RWPE2 (cell line): ENCODE results near the gene SLC1A3.
"Not testable (repeated sequence)": the region's sequence is repeated elsewhere in the genome, so short reads cannot be mapped to it uniquely, and the experiment has no call there.

Experiments used
- ATAC-seq: fragments of 200-7000 bp; cut with Tn5 transposase; 3 replicates; pipeline ENCODE4 v1.9.1; 2021; ENCODE audit warnings: low read depth
- DNase-seq: peaks from one replicate; pipeline ENCODE4 v3.0.0-alpha.2; 2020; ENCODE audit warnings: low spot score
- H3K27ac ChIP-seq: fragments of 450-650 bp; 2 replicates; pipeline ENCODE4 v1.5.1; 2017; ENCODE audit warnings: mild to moderate bottlenecking; ENCODE audit not compliant: poor library complexity, severe bottlenecking
- H3K27me3 ChIP-seq: fragments of 250-450 bp; sonication (Bioruptor Pico); 2 replicates; pipeline ENCODE4 v1.5.1; 2021; ENCODE audit warnings: mild to moderate bottlenecking, moderate library complexity; ENCODE audit not compliant: insufficient read depth, poor library complexity, severe bottlenecking
- H3K36me3 ChIP-seq: fragments of 250-450 bp; sonication (Bioruptor Pico); 2 replicates; pipeline ENCODE4 v1.5.1; 2020; ENCODE audit warnings: low read depth, mild to moderate bottlenecking, moderate library complexity
- H3K4me1 ChIP-seq: fragments of 250-450 bp; sonication (Bioruptor Pico); 2 replicates; pipeline ENCODE4 v1.5.1; 2021; ENCODE audit warnings: mild to moderate bottlenecking, moderate library complexity; ENCODE audit not compliant: insufficient read depth, poor library complexity, severe bottlenecking
- H3K4me3 ChIP-seq: fragments of 250-450 bp; sonication (Bioruptor Pico); 2 replicates; pipeline ENCODE4 v1.5.1; 2021; ENCODE audit warnings: mild to moderate bottlenecking, moderate library complexity; ENCODE audit not compliant: severe bottlenecking
- H3K9me3 ChIP-seq: fragments of 250-450 bp; sonication (Bioruptor Pico); 2 replicates; pipeline ENCODE4 v1.5.1; 2021; ENCODE audit warnings: mild to moderate bottlenecking, moderate library complexity; ENCODE audit not compliant: severe bottlenecking
- CTCF ChIP-seq: fragments of 450-650 bp; IDR thresholded peaks from one replicate; pipeline ENCODE4 v1.5.1; 2017; ENCODE audit warnings: mild to moderate bottlenecking, moderate library complexity; ENCODE audit not compliant: poor library complexity, severe bottlenecking

The SLC1A3 gene

GRCh38 chr5:36581070-36581469 is 25.3 kb upstream of the SLC1A3 start:
- no peak for TF ChIP-seq CTCF
- Histone ChIP-seq H3K27me3 (no peaks in the 10 kb centered on the region), H3K9me3 (no peaks in the 10 kb centered on the region), H3K4me3 (no peak overlapping the region), H3K4me1 (peaks cover under 1% of the 10 kb centered on the region), H3K36me3 (no peaks in the 10 kb centered on the region), H3K27ac (no peak overlapping the region)
- no peak for DNase-seq
- ATAC-seq = no peak

- H3K9me3 ChIP-seq = no peaks in the 10 kb centered on the region
- no peak for TF ChIP-seq CTCF
- ATAC-seq (no peak), DNase-seq (no peak)
- no peak overlapping the region for H3K27ac ChIP-seq
- H3K36me3 ChIP-seq = no peaks in the 10 kb centered on the region
- no peaks in the 10 kb centered on the region for H3K4me1 ChIP-seq
- H3K27me3 ChIP-seq = no peaks in the 10 kb centered on the region
- H3K4me3 ChIP-seq = no peak overlapping the region
Observed at GRCh38 chr5:36584009-36584875, 22.2 kb upstream of the SLC1A3 start.

GRCh38 chr5:36585701-36586100 is 20.7 kb upstream of the SLC1A3 start:
- no peaks in the 10 kb centered on the region for H3K4me1 ChIP-seq
- no peak overlapping the region for H3K27ac ChIP-seq
- no peaks in the 10 kb centered on the region for H3K9me3 ChIP-seq
- H3K27me3 ChIP-seq = no peaks in the 10 kb centered on the region
- ATAC-seq (no peak), DNase-seq (no peak)
- no peaks in the 10 kb centered on the region for H3K36me3 ChIP-seq
- TF ChIP-seq CTCF = no peak
- no peak overlapping the region for H3K4me3 ChIP-seq

GRCh38 chr5:36587354-36587753 is 19.1 kb upstream of the SLC1A3 start:
- Histone ChIP-seq H3K27me3 (no peaks in the 10 kb centered on the region), H3K36me3 (no peaks in the 10 kb centered on the region), H3K4me1 (no peaks in the 10 kb centered on the region), H3K27ac (no peak overlapping the region), H3K4me3 (no peak overlapping the region), H3K9me3 (no peaks in the 10 kb centered on the region)
- DNase-seq (no peak), ATAC-seq (no peak)
- TF ChIP-seq CTCF = no peak

GRCh38 chr5:36589735-36590134 is 16.7 kb upstream of the SLC1A3 start:
- not testable (repeated sequence) for H3K36me3 ChIP-seq, H3K27me3 ChIP-seq, H3K9me3 ChIP-seq, H3K4me3 ChIP-seq, DNase-seq, H3K27ac ChIP-seq, H3K4me1 ChIP-seq, ATAC-seq
